Inflammatory macrophage treated with lipopolysaccharide for 1 hour (primary cell): ENCODE data around the gene SLC6A9.

Source experiments
- DNase-seq, 2 donors: peaks; one replicate each; pipeline ENCODE4 v3.0.0-alpha.2; 2020 to 2022

Gene SLC6A9

GRCh38 chr1:44025816-44026215 is 5.4 kb downstream of the SLC6A9 start:
- DNase-seq, result no peak

GRCh38 chr1:44024903-44025525 is 6.2 kb downstream of the SLC6A9 start:
- no peak for DNase-seq

GRCh38 chr1:44024031-44024902 is 7.0 kb downstream of the SLC6A9 start:
- no peak for DNase-seq

- no peak for DNase-seq
Observed at GRCh38 chr1:44021581-44022321, 9.5 kb downstream of the SLC6A9 start.

- DNase-seq, result no peak
Observed at GRCh38 chr1:44021156-44021555, 10.1 kb downstream of the SLC6A9 start.

GRCh38 chr1:44020464-44020863 is 10.8 kb downstream of the SLC6A9 start:
- no peak for DNase-seq

- DNase-seq, result no peak
Observed at GRCh38 chr1:44019466-44019948, 11.8 kb downstream of the SLC6A9 start.

GRCh38 chr1:44016890-44017400 is 14.3 kb downstream of the SLC6A9 start:
- no peak for DNase-seq

- no peak for DNase-seq
Observed at GRCh38 chr1:44016041-44016889, 15.0 kb downstream of the SLC6A9 start.

- DNase-seq, result no peak
Observed at GRCh38 chr1:44015206-44015605, 16.1 kb downstream of the SLC6A9 start.

- DNase-seq, result no peak
Observed at GRCh38 chr1:44014365-44015104, 16.7 kb downstream of the SLC6A9 start.

GRCh38 chr1:44013949-44014348 is 17.3 kb downstream of the SLC6A9 start:
- DNase-seq, result no peak

- DNase-seq, result no peak
Observed at GRCh38 chr1:44012941-44013609, 18.2 kb downstream of the SLC6A9 start.

GRCh38 chr1:44012404-44012803 is 18.9 kb downstream of the SLC6A9 start:
- no peak for DNase-seq

GRCh38 chr1:44010935-44011471 is 20.3 kb downstream of the SLC6A9 start:
- DNase-seq, result no peak

- no peak for DNase-seq
Observed at GRCh38 chr1:44008259-44008658, 23.0 kb downstream of the SLC6A9 start.

- DNase-seq, result no peak
Observed at GRCh38 chr1:44002606-44003157, 28.6 kb downstream of the SLC6A9 start.

- DNase-seq, result no peak
Observed at GRCh38 chr1:44002165-44002564, 29.1 kb downstream of the SLC6A9 start.

- no peak for DNase-seq
Observed at GRCh38 chr1:44000122-44000665, 31.1 kb downstream of the SLC6A9 start.

GRCh38 chr1:43999455-43999854 is 31.8 kb downstream of the SLC6A9 start:
- no peak for DNase-seq
